Endothelial cell (in vitro differentiated cells): ENCODE results near the gene INS. TPM values are rescaled to one million over a fixed set of nuclear protein-coding genes. Genes with fewer than 3 reads are reported as not detected.

Experiments
- DNase-seq: peaks from one replicate; pipeline ENCODE4 v3.0.0; 2021; ENCODE audit warnings: low spot score
- H3K27ac Mint-ChIP-seq: one replicate; pipeline ENCODE4 v1.8.0; 2021; ENCODE audit warnings: mixed read lengths, inconsistent platforms; ENCODE audit not compliant: unreplicated experiment
- H3K27me3 Mint-ChIP-seq: one replicate; pipeline ENCODE4 v1.8.0; 2021; ENCODE audit warnings: mild to moderate bottlenecking, moderate library complexity, mixed read lengths, inconsistent platforms; ENCODE audit not compliant: unreplicated experiment
- H3K36me3 Mint-ChIP-seq: one replicate; pipeline ENCODE4 v1.8.0; 2021; ENCODE audit warnings: mild to moderate bottlenecking, low read depth, mixed read lengths, inconsistent platforms; ENCODE audit not compliant: unreplicated experiment
- H3K4me1 Mint-ChIP-seq: one replicate; pipeline ENCODE4 v1.8.0; 2021; ENCODE audit warnings: mild to moderate bottlenecking, mixed read lengths, inconsistent platforms; ENCODE audit not compliant: unreplicated experiment
- H3K4me3 Mint-ChIP-seq: one replicate; pipeline ENCODE4 v1.8.0; 2021; ENCODE audit warnings: mild to moderate bottlenecking, mixed read lengths, inconsistent platforms; ENCODE audit not compliant: unreplicated experiment
- H3K9me3 Mint-ChIP-seq: one replicate; pipeline ENCODE4 v1.8.0; 2021; ENCODE audit warnings: mixed read lengths, inconsistent platforms; ENCODE audit not compliant: unreplicated experiment
- CTCF ChIP-seq: fragments of 200-600 bp; sonication (generic); IDR thresholded peaks from one replicate; pipeline ENCODE4 v1.5.0; 2021; ENCODE audit warnings: antibody characterized with exemption; ENCODE audit not compliant: unreplicated experiment
- total RNA-seq: library from RNA; stranded (reverse); fragmentation: NEBNext Ultra II Directional; extraction: Animal tissue kit (Norgen Biotek cat#: 25700); gene quantifications from one replicate; pipeline ENCODE4 v1.2.1, GENCODE V29; 2021; ENCODE audit not compliant: unreplicated experiment

Gene INS
- total RNA-seq, 1 donor from 2014 or later, result not detected

- no peak overlapping the region for H3K4me3 Mint-ChIP-seq
- no peak overlapping the region for H3K27ac Mint-ChIP-seq
- H3K36me3 Mint-ChIP-seq, result no peaks in the 10 kb centered on the region
- peak; percentile 64 for DNase-seq
- no peaks in the 10 kb centered on the region for H3K9me3 Mint-ChIP-seq
- no peaks in the 10 kb centered on the region for H3K4me1 Mint-ChIP-seq
- TF ChIP-seq CTCF, result peak; percentile 37
- peaks cover 8% of the 10 kb centered on the region for H3K27me3 Mint-ChIP-seq
Observed at GRCh38 chr11:2173150-2173693, 12.2 kb upstream of the INS start.

- no peak for DNase-seq
- no peaks in the 10 kb centered on the region for H3K9me3 Mint-ChIP-seq
- H3K36me3 Mint-ChIP-seq, result no peaks in the 10 kb centered on the region
- no peak for TF ChIP-seq CTCF
- H3K27me3 Mint-ChIP-seq, result peaks cover 8% of the 10 kb centered on the region
- H3K4me1 Mint-ChIP-seq, result no peaks in the 10 kb centered on the region
- no peak overlapping the region for H3K4me3 Mint-ChIP-seq
- no peak overlapping the region for H3K27ac Mint-ChIP-seq
Observed at GRCh38 chr11:2172676-2173075, 11.7 kb upstream of the INS start.

GRCh38 chr11:2171591-2172003 lies 10.6 kb upstream of the INS start, which contains the start of gene TH:
TSS of gene TH (minus strand) at chr11:2171815. CDS start at chr11:2171786, 29 bp downstream.
- H3K36me3 Mint-ChIP-seq, result no peaks in the 10 kb centered on the region
- no peak within 1 kb of the TSS for H3K4me3 Mint-ChIP-seq
- no peak for DNase-seq
- H3K27me3 Mint-ChIP-seq, result peaks cover 8% of the 10 kb centered on the region
- no peak within 1 kb of the TSS for H3K27ac Mint-ChIP-seq
- H3K9me3 Mint-ChIP-seq, result no peaks in the 10 kb centered on the region
- no peak for TF ChIP-seq CTCF
- no peaks in the 10 kb centered on the region for H3K4me1 Mint-ChIP-seq

GRCh38 chr11:2169626-2170570 lies 8.9 kb upstream of the INS start:
- DNase-seq, result no peak
- Mint-ChIP-seq H3K9me3 (no peaks in the 10 kb centered on the region), H3K36me3 (no peaks in the 10 kb centered on the region), H3K4me3 (no peak overlapping the region), H3K27me3 (peaks cover 3% of the 10 kb centered on the region), H3K4me1 (no peaks in the 10 kb centered on the region), H3K27ac (no peak overlapping the region)
- no peak for TF ChIP-seq CTCF

GRCh38 chr11:2169005-2169378 lies 8.0 kb upstream of the INS start:
- H3K9me3 Mint-ChIP-seq, result no peaks in the 10 kb centered on the region
- H3K27me3 Mint-ChIP-seq, result peaks cover 3% of the 10 kb centered on the region
- TF ChIP-seq CTCF, result no peak
- H3K4me3 Mint-ChIP-seq, result no peak overlapping the region
- no peaks in the 10 kb centered on the region for H3K4me1 Mint-ChIP-seq
- DNase-seq, result no peak
- H3K36me3 Mint-ChIP-seq, result no peaks in the 10 kb centered on the region
- no peak overlapping the region for H3K27ac Mint-ChIP-seq
